Thyroid gland (tissue), 4 donors: ENCODE measurements around the gene CHRNE. TPM values are rescaled to one million over a fixed set of nuclear protein-coding genes. Genes with fewer than 3 reads are reported as not detected.

Experiments
- DNase-seq, 2 donors: peaks; one replicate each; pipeline ENCODE4 v3.0.0-alpha.2; 2019
- H3K27ac ChIP-seq, 3 donors: fragments of 200-600 bp; sonication (generic); 1 replicate in 2 of 3; 2 replicates in 1 of 3; pipeline ENCODE4 v1.5.1; 2016 to 2019; ENCODE audit warnings: mild to moderate bottlenecking in 1 of 3, moderate library complexity in 1 of 3
- H3K27me3 ChIP-seq: fragments of 200-600 bp; sonication (generic); one replicate; pipeline ENCODE4 v1.5.1; 2019
- H3K36me3 ChIP-seq, 2 donors: fragments of 200-600 bp; sonication (generic); one replicate each; pipeline ENCODE4 v1.5.1; 2016 to 2019
- H3K4me1 ChIP-seq, 2 donors: fragments of 200-600 bp; sonication (generic); one replicate each; pipeline ENCODE4 v1.5.1; 2017 to 2019
- H3K4me3 ChIP-seq, 3 donors: fragments of 200-600 bp; sonication (generic); replicated peaks in 1 of 3; 1 replicate in 2 of 3; 2 replicates in 1 of 3; pipeline ENCODE4 v1.5.1; 2016; ENCODE audit warnings: mild to moderate bottlenecking in 1 of 3
- H3K9me3 ChIP-seq: fragments of 200-600 bp; sonication (generic); one replicate; pipeline ENCODE4 v1.5.1; 2017
- CTCF ChIP-seq, 6 experiments: fragments of 200-600 bp in 3 of 6; fragments of 450-650 bp in 3 of 6; sonication (generic) in 3 of 6; IDR thresholded peaks; one replicate each; pipeline ENCODE4 v1.5.1; 2016 to 2019; ENCODE audit warnings: antibody characterized with exemption in 6 of 6, mild to moderate bottlenecking in 2 of 6, inconsistent platforms in 1 of 6, moderate library complexity in 1 of 6
- POLR2A ChIP-seq, 2 donors: fragments of 450-650 bp; IDR thresholded peaks; one replicate each; pipeline ENCODE4 v1.6.1; 2017; ENCODE audit warnings: antibody characterized with exemption in 2 of 2, mild to moderate bottlenecking in 2 of 2, moderate library complexity in 1 of 2
- WGBS, 2 donors: methylation state at CpG; one replicate each; pipeline ENCODE4 v1.1.5; 2017; 5-methylcytosine and 5-hydroxymethylcytosine counted together
- intact Hi-C: fragments of 100-400 bp; cut with DNase I; formaldehyde crosslinking; loops from one replicate; pipeline ENCODE4 v1.15.1; 2023
- total RNA-seq, 4 donors: library from RNA; depleted of rRNA; stranded (reverse); fragments of >200 nt; gene quantifications; one replicate each; pipeline ENCODE4 v1.2.3, GENCODE V29; 2016

CHRNE gene
- total RNA-seq, 4 donors from 2014 or later, result 0.29 to 0.83 (median 0.49) TPM

- TF ChIP-seq CTCF (IDR thresholded peaks at IDR 0.05) (no peak), POLR2A (IDR thresholded peaks at IDR 0.05) (no peak)
- intact Hi-C loops, result no loop called here
- Histone ChIP-seq H3K4me3 (peak overlapping the region in 1 of 3 donors; percentile 98), H3K36me3 (peaks cover 7% of the 10 kb centered on the region in 2 donors), H3K27ac (peak overlapping the region; percentile 91 to 94 (median 94)), H3K4me1 (peaks cover 12 to 44% of the 10 kb centered on the region in 2 donors), H3K27me3 (no peaks in the 10 kb centered on the region), H3K9me3 (no peaks in the 10 kb centered on the region)
- DNase-seq, result no peak
- WGBS, 2 donors, result 7 to 9% methylated on average over 7 of the region's 7 CpGs
Observed at GRCh38 chr17:4947010-4947410, 44.1 kb upstream of the CHRNE start.

- Histone ChIP-seq H3K36me3 (peaks cover 7% of the 10 kb centered on the region in 2 donors), H3K9me3 (no peaks in the 10 kb centered on the region), H3K27ac (peak overlapping the region in 1 of 3 donors; percentile 94), H3K4me3 (peak overlapping the region in 1 of 3 donors; percentile 98), H3K27me3 (no peaks in the 10 kb centered on the region), H3K4me1 (peaks cover 12 to 40% of the 10 kb centered on the region in 2 donors)
- no peak for TF ChIP-seq CTCF (IDR thresholded peaks at IDR 0.05)
- TF ChIP-seq POLR2A (IDR thresholded peaks at IDR 0.05), result no peak
- DNase-seq, result no peak
- intact Hi-C loops, result no loop called here
- 33 to 47% methylated on average over 11 to 16 of the region's 16 CpGs for WGBS, 2 donors
Observed at GRCh38 chr17:4946312-4946976, 43.5 kb upstream of the CHRNE start.

GRCh38 chr17:4945944-4946280 is 43.0 kb upstream of the CHRNE start:
- 53 to 61% methylated on average over 4 of the region's 4 CpGs for WGBS, 2 donors
- TF ChIP-seq CTCF (IDR thresholded peaks at IDR 0.05) (no peak), POLR2A (IDR thresholded peaks at IDR 0.05) (no peak)
- Histone ChIP-seq H3K4me3 (no peak overlapping the region), H3K27ac (no peak overlapping the region), H3K27me3 (no peaks in the 10 kb centered on the region), H3K36me3 (peaks cover 7% of the 10 kb centered on the region in 2 donors), H3K9me3 (no peaks in the 10 kb centered on the region), H3K4me1 (peaks cover 17 to 40% of the 10 kb centered on the region in 2 donors)
- intact Hi-C loops, result no loop called here
- DNase-seq, result no peak

GRCh38 chr17:4945176-4945943 is 42.5 kb upstream of the CHRNE start:
- Histone ChIP-seq H3K27ac (peak overlapping the region in 1 of 3 donors; percentile 45), H3K4me3 (no peak overlapping the region), H3K9me3 (no peaks in the 10 kb centered on the region), H3K27me3 (no peaks in the 10 kb centered on the region), H3K4me1 (peaks cover 18 to 36% of the 10 kb centered on the region in 2 donors), H3K36me3 (peaks cover 7% of the 10 kb centered on the region in 2 donors)
- 62 to 65% methylated on average over 7 of the region's 7 CpGs for WGBS, 2 donors
- TF ChIP-seq CTCF (IDR thresholded peaks at IDR 0.05) (no peak), POLR2A (IDR thresholded peaks at IDR 0.05) (no peak)
- intact Hi-C loops, result no loop called here
- DNase-seq, result peak; percentile 31 to 37
